H9 (cell line): ENCODE results near the gene TPPP2. TPM values are rescaled to one million over a fixed set of nuclear protein-coding genes. Genes with fewer than 3 reads are reported as not detected.

Source experiments
- DNase-seq: peaks from one replicate; pipeline ENCODE4 v3.0.0-alpha.2; 2017
- H2AFZ ChIP-seq: one replicate; pipeline ENCODE4 v1.6.1; 2013; ENCODE audit warnings: mild to moderate bottlenecking, low read length, control low read depth, moderate library complexity
- H2AK5ac ChIP-seq: 2 replicates; pipeline ENCODE4 v1.6.1; 2013; ENCODE audit warnings: low read length, control low read depth, mixed read lengths; ENCODE audit not compliant: insufficient read length
- H2BK120ac ChIP-seq: one replicate; pipeline ENCODE4 v1.6.1; 2013; ENCODE audit warnings: low read depth, mild to moderate bottlenecking, low read length, control low read depth, inconsistent platforms; ENCODE audit not compliant: poor library complexity, severe bottlenecking
- H2BK12ac ChIP-seq: 2 replicates; pipeline ENCODE4 v1.6.1; 2013; ENCODE audit warnings: low read length, control low read depth, mixed read lengths, low read depth; ENCODE audit not compliant: insufficient read length
- H2BK15ac ChIP-seq: 2 replicates; pipeline ENCODE4 v1.6.1; 2013; ENCODE audit warnings: low read depth, low read length, control low read depth
- H2BK20ac ChIP-seq: one replicate; pipeline ENCODE4 v1.6.1; 2013; ENCODE audit warnings: low read depth, mild to moderate bottlenecking, low read length, control low read depth, inconsistent platforms; ENCODE audit not compliant: poor library complexity, severe bottlenecking
- H2BK5ac ChIP-seq: 2 replicates; pipeline ENCODE4 v1.6.1; 2013; ENCODE audit warnings: low read length, control low read depth, mixed read lengths; ENCODE audit not compliant: insufficient read length
- H3K14ac ChIP-seq: 2 replicates; pipeline ENCODE4 v1.6.1; 2013; ENCODE audit warnings: low read length, control low read depth; ENCODE audit not compliant: insufficient read depth
- H3K18ac ChIP-seq: 2 replicates; pipeline ENCODE4 v1.6.1; 2013; ENCODE audit warnings: low read depth, mild to moderate bottlenecking, mixed read lengths, low read length, control low read depth; ENCODE audit not compliant: insufficient read length
- H3K23ac ChIP-seq: 2 replicates; pipeline ENCODE4 v1.6.1; 2013; ENCODE audit warnings: low read length, control low read depth, mixed read lengths, low read depth; ENCODE audit not compliant: insufficient read length
- H3K23me2 ChIP-seq: 2 replicates; pipeline ENCODE4 v1.6.1; 2013; ENCODE audit warnings: low read depth, mild to moderate bottlenecking, mixed read lengths, low read length, control low read depth; ENCODE audit not compliant: insufficient read length, poor library complexity, severe bottlenecking
- H3K27ac ChIP-seq: 2 replicates; pipeline ENCODE4 v1.5.1; 2013; ENCODE audit warnings: low read length, control low read depth, mixed read lengths, low read depth; ENCODE audit not compliant: insufficient read length
- H3K27me3 ChIP-seq: 2 replicates; pipeline ENCODE4 v1.6.1; 2013; ENCODE audit warnings: low read length, control low read depth, inconsistent platforms; ENCODE audit not compliant: insufficient read depth
- H3K4ac ChIP-seq: 2 replicates; pipeline ENCODE4 v1.6.1; 2013; ENCODE audit warnings: low read depth, mild to moderate bottlenecking, control low read depth, inconsistent platforms, low read length, moderate library complexity
- H3K4me1 ChIP-seq: 2 replicates; pipeline ENCODE4 v1.6.1; 2013; ENCODE audit warnings: low read length, control low read depth, inconsistent platforms; ENCODE audit not compliant: insufficient read depth
- H3K4me2 ChIP-seq: 2 replicates; pipeline ENCODE4 v1.6.1; 2013; ENCODE audit warnings: low read length, control low read depth, mixed read lengths; ENCODE audit not compliant: insufficient read length, insufficient read depth
- H3K56ac ChIP-seq: 2 replicates; pipeline ENCODE4 v1.6.1; 2013; ENCODE audit warnings: low read depth, mild to moderate bottlenecking, mixed read lengths, low read length, control low read depth; ENCODE audit not compliant: insufficient read length
- H3K79me1 ChIP-seq: 2 replicates; pipeline ENCODE4 v1.6.1; 2013; ENCODE audit warnings: low read depth, mild to moderate bottlenecking, moderate library complexity, low read length, control low read depth, inconsistent platforms; ENCODE audit not compliant: insufficient read depth, poor library complexity, severe bottlenecking
- H3K79me2 ChIP-seq: 2 replicates; pipeline ENCODE4 v1.6.1; 2013; ENCODE audit warnings: low read length, control low read depth, inconsistent platforms; ENCODE audit not compliant: insufficient read depth
- H3K9ac ChIP-seq: 2 replicates; pipeline ENCODE4 v1.6.1; 2013; ENCODE audit warnings: low read length, control low read depth, mixed read lengths; ENCODE audit not compliant: insufficient read length; ENCODE audit errors: extremely low read depth
- H3K9me3 ChIP-seq: one replicate; pipeline ENCODE4 v1.6.1; 2013; ENCODE audit warnings: low read depth, low read length, inconsistent platforms; ENCODE audit not compliant: control insufficient read depth
- H3T11ph ChIP-seq: one replicate; pipeline ENCODE4 v1.6.1; 2013; ENCODE audit warnings: mild to moderate bottlenecking, low read length, control low read depth, inconsistent platforms
- H4K20me1 ChIP-seq: one replicate; pipeline ENCODE4 v1.6.1; 2013; ENCODE audit not compliant: control insufficient read depth, insufficient read length, insufficient read depth
- H4K5ac ChIP-seq: 2 replicates; pipeline ENCODE4 v1.6.1; 2013; ENCODE audit warnings: low read depth, mild to moderate bottlenecking, mixed read lengths, low read length, control low read depth; ENCODE audit not compliant: insufficient read length
- H4K8ac ChIP-seq: replicated peaks from 2 replicates; pipeline ENCODE4 v1.6.1; 2013; ENCODE audit warnings: low read length, control low read depth, mixed read lengths, low read depth; ENCODE audit not compliant: insufficient read length
- H4K91ac ChIP-seq: 2 replicates; pipeline ENCODE4 v1.6.1; 2013; ENCODE audit warnings: low read depth, mild to moderate bottlenecking, moderate library complexity, mixed read lengths, low read length, control low read depth; ENCODE audit not compliant: insufficient read length
- H3K27ac Mint-ChIP-seq, 3 experiments: 2 replicates in 2 of 3; 3 replicates in 1 of 3; pipeline ENCODE4 v1.8.0; 2020 to 2021; ENCODE audit warnings: mixed read lengths in 3 of 3, mild to moderate bottlenecking in 1 of 3, moderate library complexity in 1 of 3
- H3K27me3 Mint-ChIP-seq: 2 replicates; pipeline ENCODE4 v1.8.0; 2021; ENCODE audit warnings: low read depth, mild to moderate bottlenecking, moderate library complexity, mixed read lengths
- H3K36me3 Mint-ChIP-seq, 3 experiments: 2 replicates in 2 of 3; 3 replicates in 1 of 3; pipeline ENCODE4 v1.8.0; 2020 to 2021; ENCODE audit warnings: low read depth in 3 of 3, mixed read lengths in 3 of 3; ENCODE audit not compliant: insufficient read depth in 1 of 3
- H3K4me1 Mint-ChIP-seq, 2 experiments: 2 replicates each; pipeline ENCODE4 v1.8.0; 2020; ENCODE audit warnings: mixed read lengths in 2 of 2
- H3K4me3 Mint-ChIP-seq, 2 experiments: 2 replicates in 1 of 2; 3 replicates in 1 of 2; pipeline ENCODE4 v1.8.0; 2020 to 2021; ENCODE audit warnings: mild to moderate bottlenecking in 2 of 2, mixed read lengths in 2 of 2, moderate library complexity in 1 of 2
- H3K9me3 Mint-ChIP-seq, 2 experiments: 2 replicates in 1 of 2; 3 replicates in 1 of 2; pipeline ENCODE4 v1.8.0; 2020; ENCODE audit warnings: mild to moderate bottlenecking in 2 of 2, mixed read lengths in 2 of 2, moderate library complexity in 1 of 2
- whole genome bisulfite sequencing: extraction: QIAGEN DNeasy Blood & Tissue Kit; methylation state at CpG from one replicate; pipeline ENCODE4 v1.1.7; 2013; ENCODE audit warnings: missing lambda C conversion rate, low lambda C conversion rate, mixed read lengths; ENCODE audit not compliant: insufficient read length; ENCODE audit errors: extremely low coverage; 5-methylcytosine and 5-hydroxymethylcytosine counted together
- total RNA-seq: library from RNA; stranded (reverse); gene quantifications from 2 replicates; pipeline ENCODE4 v1.2.1, GENCODE V29; 2021
- TF ChIP-seq, protein P1 (sequence below): fragments of 200-600 bp; sonication (generic); conservative IDR thresholded peaks from 3 replicates; pipeline ENCODE4 v1.8.0; 2021; ENCODE audit warnings: antibody characterized with exemption, mild to moderate bottlenecking

Gene TPPP2
- total RNA-seq, 1 experiment from 2014 or later, result not detected

DNA sequence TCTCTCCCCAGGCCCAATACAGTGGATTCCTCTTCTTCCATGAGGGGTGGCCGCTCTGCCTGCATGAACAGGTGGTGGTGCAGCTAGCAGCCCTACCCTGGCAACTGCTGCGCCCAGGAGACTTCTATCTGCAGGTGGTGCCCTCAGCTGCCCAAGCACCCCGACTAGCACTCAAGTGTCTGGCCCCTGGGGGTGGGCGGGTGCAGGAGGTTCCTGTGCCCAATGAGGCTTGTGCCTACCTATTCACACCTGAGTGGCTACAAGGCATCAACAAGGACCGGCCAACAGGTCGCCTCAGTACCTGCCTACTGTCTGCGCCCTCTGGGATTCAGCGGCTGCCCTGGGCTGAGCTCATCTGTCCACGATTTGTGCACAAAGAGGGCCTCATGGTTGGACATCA is 43.9 kb downstream of the TPPP2 start:
- no peaks in the 10 kb centered on the region for H3K9me3 ChIP-seq
- no peaks in the 10 kb centered on the region for H3K79me1 ChIP-seq
- no peak overlapping the region for H4K8ac ChIP-seq
- WGBS, result no CpG with 5 or more reads among the region's 9 CpGs
- H3K27ac ChIP-seq, result no peak overlapping the region
- Mint-ChIP-seq H3K27ac (peak overlapping the region in 2 of 3 experiments; percentile 36 to 50; a peak in 2 of 7 replicates), H3K36me3 (peaks cover 47 to 67% (median 62%) of the 10 kb centered on the region in 3 experiments), H3K4me3 (no peak overlapping the region), H3K27me3 (no peaks in the 10 kb centered on the region; the same call in 1 of the 2 replicates), H3K9me3 (no peaks in the 10 kb centered on the region), H3K4me1 (peaks cover 15 to 16% of the 10 kb centered on the region in 2 experiments)
- no peak overlapping the region for H3K18ac ChIP-seq
- no peak overlapping the region for H4K5ac ChIP-seq
- H4K20me1 ChIP-seq, result no peaks in the 10 kb centered on the region
- no peak overlapping the region for H4K91ac ChIP-seq
- no peak overlapping the region for H3T11ph ChIP-seq
- no peak overlapping the region for H2AK5ac ChIP-seq
- no peaks in the 10 kb centered on the region for H3K79me2 ChIP-seq
- no peak overlapping the region for H3K14ac ChIP-seq
- H3K4me1 ChIP-seq, result peaks cover 4% of the 10 kb centered on the region; the same call in 1 of the 2 replicates
- H3K4ac ChIP-seq, result no peak overlapping the region
- H2BK120ac ChIP-seq, result no peak overlapping the region
- no peak overlapping the region for H3K9ac ChIP-seq
- no peak overlapping the region for H2BK15ac ChIP-seq
- no peak overlapping the region for H3K23ac ChIP-seq
- no peak overlapping the region for H3K56ac ChIP-seq
- TF ChIP-seq, protein P1, sequence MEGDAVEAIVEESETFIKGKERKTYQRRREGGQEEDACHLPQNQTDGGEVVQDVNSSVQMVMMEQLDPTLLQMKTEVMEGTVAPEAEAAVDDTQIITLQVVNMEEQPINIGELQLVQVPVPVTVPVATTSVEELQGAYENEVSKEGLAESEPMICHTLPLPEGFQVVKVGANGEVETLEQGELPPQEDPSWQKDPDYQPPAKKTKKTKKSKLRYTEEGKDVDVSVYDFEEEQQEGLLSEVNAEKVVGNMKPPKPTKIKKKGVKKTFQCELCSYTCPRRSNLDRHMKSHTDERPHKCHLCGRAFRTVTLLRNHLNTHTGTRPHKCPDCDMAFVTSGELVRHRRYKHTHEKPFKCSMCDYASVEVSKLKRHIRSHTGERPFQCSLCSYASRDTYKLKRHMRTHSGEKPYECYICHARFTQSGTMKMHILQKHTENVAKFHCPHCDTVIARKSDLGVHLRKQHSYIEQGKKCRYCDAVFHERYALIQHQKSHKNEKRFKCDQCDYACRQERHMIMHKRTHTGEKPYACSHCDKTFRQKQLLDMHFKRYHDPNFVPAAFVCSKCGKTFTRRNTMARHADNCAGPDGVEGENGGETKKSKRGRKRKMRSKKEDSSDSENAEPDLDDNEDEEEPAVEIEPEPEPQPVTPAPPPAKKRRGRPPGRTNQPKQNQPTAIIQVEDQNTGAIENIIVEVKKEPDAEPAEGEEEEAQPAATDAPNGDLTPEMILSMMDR, result no peak
- no peak overlapping the region for H2BK20ac ChIP-seq
- no peak overlapping the region for H2BK5ac ChIP-seq
- no peak overlapping the region for H2BK12ac ChIP-seq
- H2AFZ ChIP-seq, result no peak overlapping the region
- no peaks in the 10 kb centered on the region for H3K27me3 ChIP-seq
- peaks cover 27% of the 10 kb centered on the region for H3K23me2 ChIP-seq
- no peak for DNase-seq
- no peak overlapping the region for H3K4me2 ChIP-seq
